GM21717 (cell line): ENCODE measurements around the gene ELMO1.

ENCODE experiments used
- ATAC-seq: cut with Tn5 transposase; IDR thresholded peaks from one replicate; pipeline ENCODE4 v1.9.1; 2021; ENCODE audit warnings: mild to moderate bottlenecking, moderate library complexity; ENCODE audit not compliant: unreplicated experiment

Gene ELMO1

DNA sequence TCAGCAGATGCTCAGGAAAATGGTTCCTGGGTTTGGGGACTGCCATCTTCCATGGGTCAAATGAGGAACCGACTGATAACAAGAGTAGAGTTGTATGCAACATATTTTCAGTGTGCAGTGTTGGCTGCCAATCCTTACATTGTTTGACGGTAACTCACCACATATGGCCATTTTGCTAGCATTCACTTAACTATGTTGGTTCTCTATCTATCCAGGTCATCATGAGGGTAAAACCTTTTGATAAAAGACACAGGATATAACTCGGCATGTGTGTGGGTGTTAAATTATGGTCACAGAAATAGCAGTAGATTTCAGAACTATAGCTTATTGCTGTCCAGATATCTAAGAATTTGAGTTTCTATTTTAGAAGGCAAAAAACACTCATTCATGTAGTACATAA, 583.6 kb downstream of the ELMO1 start:
- ATAC-seq: no peak

DNA sequence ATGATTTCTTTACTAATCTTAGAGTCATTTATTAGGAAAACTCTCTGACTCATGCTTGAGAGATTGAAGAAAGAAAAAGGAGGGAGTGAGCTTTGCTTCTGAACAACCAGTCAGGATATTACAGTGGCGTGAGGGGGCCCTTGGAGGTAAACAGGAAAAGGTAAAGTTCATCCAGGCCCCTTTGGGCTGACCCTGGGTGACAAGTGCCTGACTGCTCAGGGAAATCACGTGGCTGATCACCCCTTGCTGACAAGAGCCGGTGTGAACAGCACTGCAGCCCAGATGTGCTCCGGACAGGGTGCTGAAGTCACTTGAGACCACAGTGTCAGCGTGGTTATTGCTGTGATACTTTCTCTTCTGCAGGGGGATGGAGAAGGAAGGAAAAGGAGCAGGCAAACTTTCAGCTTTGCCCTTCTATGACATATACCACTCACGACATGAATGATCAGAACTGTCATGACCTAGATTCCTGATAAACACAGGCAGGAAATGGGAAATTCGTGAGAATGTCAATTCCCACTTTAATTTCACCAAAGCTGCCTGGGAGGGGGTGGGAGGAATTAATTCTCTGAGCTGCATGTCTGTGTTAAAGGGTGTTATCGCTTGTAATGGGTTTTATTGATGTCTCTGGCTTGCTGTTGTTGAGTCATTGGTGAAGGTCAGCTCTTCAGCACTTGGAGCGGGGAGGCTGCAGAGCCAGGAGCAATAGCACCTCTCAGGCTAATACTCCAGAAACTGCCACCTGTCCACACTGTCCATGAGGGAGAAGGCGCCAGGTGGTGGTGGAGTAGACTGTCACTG, 584.6 kb downstream of the ELMO1 start:
- ATAC-seq: no peak

GRCh38 chr7:36862771-36863261, 585.8 kb downstream of the ELMO1 start:
- ATAC-seq: no peak

DNA sequence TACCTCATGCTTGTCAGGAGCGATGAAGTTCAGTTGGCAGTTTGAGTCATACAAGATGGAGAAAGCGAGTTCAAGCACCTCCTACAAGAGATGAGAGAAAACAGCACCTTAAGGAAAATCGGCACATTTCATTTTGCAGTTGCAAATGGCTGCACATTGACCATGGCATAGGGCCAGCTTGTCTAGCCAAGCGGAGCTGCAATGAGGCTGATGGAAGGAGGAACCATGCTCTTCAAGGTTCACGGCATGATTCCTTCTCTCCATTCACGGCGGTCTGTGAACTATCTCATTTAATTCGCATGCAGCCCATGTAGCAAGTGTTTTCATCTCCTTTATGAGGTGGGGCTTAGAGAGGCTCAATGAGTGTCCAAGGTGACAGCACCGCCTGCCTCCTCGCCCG, 587.0 kb downstream of the ELMO1 start:
- no peak for ATAC-seq

GRCh38 chr7:36860681-36861080, 588.0 kb downstream of the ELMO1 start:
- ATAC-seq: no peak

DNA sequence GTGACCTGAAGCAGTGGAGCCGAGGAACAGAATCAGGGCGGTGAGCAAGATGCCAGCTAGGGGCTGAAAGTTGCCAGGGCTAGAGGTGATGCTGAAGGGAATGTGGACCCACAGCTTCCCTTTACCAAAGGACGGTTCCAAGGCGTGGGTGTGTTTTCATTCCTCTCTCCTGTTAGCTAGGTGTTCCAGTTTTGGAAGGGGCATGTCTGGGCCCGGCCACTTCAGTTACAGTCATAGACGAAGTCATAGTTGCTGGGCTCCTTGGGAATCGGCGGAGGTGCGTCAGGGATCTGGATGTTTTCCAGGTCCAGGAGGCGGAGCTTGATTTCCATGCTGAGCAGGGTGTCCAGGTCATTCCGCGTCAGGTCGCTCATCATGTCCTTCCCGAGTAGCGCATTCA, 593.3 kb downstream of the ELMO1 start:
- no peak for ATAC-seq

DNA sequence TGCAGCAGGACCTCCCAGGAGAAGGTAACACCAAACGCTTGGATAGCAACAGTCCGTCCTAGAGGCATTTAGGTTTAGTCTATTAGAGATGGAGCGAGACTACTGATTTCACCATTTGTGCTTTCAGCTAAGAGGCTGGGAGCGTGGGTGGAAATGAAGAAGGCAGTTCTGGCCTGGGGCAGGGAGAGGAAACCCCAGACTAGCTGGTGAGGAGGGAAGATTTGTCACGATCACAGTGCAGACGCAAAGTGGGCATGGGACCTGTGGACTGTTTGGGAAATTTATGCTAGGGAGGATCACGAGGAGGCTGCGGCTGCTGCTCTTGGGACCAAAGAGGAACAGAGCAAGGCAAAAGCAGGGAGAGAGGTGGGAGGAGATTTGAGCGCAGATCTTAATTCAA, 594.0 kb downstream of the ELMO1 start:
- ATAC-seq: no peak

DNA sequence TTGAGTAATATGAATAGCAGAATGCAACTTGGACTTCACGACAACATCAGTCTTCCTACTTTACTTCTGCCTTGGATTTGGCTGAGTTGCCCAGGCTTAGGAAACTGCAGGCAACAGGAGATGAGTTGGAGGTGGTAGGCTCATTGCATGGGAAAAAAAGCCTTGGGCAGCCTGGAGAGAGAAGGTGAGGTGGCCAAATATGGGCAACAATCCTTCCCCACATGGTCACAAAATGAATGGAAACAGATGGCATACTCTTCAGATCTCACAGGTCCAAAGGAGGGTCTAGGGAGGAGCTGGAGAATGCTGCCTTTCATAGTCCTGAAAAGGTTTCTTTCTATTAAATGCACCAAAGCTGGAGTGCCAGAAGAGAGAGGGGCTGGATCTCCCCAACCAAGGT, 595.7 kb downstream of the ELMO1 start:
- no peak for ATAC-seq

- no peak for ATAC-seq
Observed at GRCh38 chr7:36852017-36852416, 596.6 kb downstream of the ELMO1 start.

GRCh38 chr7:36851382-36851781, 597.3 kb downstream of the ELMO1 start:
- no peak for ATAC-seq

DNA sequence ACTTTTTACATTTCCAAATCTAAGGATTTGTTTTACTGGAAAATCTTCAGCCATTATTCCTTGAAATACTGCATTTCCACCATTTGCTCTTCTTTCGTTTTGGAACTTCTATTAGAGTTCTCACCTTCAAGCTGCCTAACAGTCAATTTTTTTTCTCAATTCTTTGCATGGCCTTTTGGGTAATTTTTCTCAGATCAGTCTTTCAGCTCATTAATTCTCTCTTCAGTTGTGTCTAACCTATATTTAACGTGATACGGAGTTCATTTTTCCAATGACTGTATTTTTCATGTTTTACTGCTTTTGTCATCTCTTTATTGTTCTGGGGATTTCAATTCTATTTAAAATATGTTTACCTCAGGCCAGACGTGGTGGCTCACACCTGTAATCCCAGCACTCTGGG, 600.7 kb downstream of the ELMO1 start:
- ATAC-seq: no peak

DNA sequence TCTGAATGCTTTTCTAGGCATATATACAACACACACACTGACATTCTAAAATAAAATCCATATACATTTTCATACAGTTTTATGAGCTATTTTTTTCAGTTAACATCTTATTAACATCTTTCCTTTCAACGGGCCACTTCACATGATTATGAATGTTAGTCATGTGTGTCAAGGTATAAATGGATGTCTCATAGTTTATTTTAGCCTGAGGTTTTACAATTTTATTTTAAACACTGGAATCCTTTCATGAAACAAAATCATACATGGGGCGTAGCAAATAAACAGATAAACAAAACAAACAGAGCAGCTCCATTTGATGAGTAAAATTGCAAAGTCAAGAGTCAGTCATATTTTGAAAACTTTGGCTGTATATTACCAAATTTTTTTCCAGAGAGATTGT, 604.3 kb downstream of the ELMO1 start:
- no peak for ATAC-seq

DNA sequence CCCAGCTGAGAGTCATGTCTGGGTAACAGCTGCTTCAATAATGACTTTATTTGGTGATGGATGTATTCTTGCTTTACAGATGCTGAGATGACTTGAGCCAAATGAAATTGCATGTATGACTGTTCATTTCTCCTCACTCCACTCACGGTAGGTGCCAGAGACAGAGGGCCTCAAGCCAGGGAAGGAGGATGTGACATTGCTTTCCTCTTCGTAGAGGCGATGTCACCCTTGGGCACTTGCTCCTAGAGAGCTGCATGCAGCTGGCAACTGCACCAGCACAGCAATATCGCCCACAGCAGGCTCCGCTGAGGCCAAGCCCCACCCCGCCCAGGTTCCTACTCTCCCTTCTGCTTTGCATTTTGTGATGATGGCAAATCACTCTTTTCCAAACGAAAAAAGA, 607.8 kb downstream of the ELMO1 start:
- ATAC-seq: no peak

GRCh38 chr7:36838616-36839225, 609.9 kb downstream of the ELMO1 start:
- no peak for ATAC-seq

DNA sequence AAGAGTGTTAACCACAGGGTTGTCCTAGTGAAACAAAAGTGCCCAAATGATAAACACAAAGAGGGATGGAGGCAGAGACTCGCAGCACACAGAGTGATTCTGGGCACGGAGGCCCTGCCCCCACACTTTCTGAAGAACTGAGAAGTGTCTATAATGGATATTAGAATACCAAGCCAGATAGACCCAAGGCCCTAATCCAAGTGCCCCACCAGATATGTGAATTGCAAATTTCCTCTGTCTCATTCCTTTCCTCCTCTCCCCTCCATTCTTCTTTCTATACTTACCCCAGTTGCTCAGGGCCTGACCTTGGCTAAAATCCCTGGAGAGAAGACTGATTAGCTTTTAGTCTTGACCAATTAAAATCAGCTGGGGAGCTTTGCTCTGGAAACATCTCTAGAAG, 617.6 kb downstream of the ELMO1 start:
- no peak for ATAC-seq

DNA sequence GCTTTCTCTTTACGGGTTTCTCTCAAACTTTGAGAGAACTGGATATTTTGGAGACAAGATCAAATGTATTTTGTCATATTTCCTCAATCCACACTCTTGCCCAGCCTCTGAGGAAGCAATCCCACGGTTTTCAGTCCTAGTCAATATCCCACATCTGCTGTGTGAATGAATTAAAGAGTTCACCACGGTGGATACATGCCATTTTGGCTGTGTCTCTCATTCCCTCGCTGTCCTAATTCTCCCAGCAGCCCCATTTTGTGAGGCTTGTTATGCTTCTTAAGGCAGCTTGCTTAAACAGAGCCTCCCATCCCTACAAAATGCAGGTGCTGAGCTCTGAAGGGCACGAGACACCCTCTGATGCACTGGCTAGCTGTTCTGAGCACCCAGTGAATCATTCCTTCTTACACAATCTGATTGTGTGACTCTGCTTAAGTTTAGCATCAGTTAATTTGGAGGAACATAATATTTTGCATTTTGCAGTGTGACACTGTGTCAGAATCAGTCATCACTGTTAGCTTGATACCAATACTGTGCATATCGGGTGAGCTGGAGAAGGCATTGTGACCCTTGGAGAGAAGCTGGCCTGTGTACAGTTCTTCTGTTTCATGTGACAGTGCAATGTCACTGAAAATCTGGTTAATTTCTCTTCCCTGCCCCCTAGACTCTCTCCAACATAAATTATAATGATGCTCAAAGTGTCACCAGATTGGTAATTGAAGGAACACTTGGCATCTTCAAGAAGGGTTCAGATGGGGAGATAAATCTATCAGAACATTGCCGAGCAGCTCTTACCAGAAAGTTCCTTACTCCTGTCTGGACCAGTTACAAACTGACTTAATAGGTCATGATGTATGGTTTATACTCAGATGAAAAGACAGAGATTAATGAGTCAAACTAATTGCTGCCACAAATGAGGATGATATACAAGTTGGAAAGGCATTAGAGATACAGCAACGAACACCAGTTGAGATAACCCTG, 620.6 kb downstream of the ELMO1 start:
- ATAC-seq: no peak

DNA sequence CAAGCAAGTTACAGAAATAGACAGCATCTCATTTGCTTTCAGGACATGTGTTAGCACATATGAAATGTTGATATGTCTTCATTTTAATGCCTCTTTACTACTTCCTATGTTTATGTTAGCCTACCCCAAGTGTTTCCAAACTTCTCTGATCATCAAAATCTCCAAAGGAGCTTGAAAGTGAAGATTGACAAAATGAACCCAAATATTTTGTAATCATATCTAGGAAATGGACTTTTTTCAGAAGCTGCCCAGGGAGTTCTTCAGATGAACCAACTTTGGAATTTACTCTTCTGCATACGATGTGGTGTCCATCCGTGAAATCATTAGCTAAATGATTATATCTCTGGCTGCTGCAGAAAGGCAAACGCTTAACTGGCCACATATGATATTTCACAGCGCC, 623.2 kb downstream of the ELMO1 start:
- no peak for ATAC-seq

GRCh38 chr7:36823353-36823752, 625.3 kb downstream of the ELMO1 start:
- no peak for ATAC-seq

GRCh38 chr7:36821617-36822016, 627.0 kb downstream of the ELMO1 start:
- ATAC-seq: no peak

GRCh38 chr7:36820527-36821170, 628.0 kb downstream of the ELMO1 start:
- ATAC-seq: no peak

GRCh38 chr7:36819639-36820038, 629.0 kb downstream of the ELMO1 start:
- no peak for ATAC-seq
